ENCODE results near the gene SAMD5. TPM values are rescaled to one million over a fixed set of nuclear protein-coding genes. Genes with fewer than 3 reads are reported as not detected.

SAMD5 gene
- polyA plus RNA-seq, 2 of the 4 experiments (the other 2 are of a cell fraction) = 0.79 to 2.0 TPM

DNA sequence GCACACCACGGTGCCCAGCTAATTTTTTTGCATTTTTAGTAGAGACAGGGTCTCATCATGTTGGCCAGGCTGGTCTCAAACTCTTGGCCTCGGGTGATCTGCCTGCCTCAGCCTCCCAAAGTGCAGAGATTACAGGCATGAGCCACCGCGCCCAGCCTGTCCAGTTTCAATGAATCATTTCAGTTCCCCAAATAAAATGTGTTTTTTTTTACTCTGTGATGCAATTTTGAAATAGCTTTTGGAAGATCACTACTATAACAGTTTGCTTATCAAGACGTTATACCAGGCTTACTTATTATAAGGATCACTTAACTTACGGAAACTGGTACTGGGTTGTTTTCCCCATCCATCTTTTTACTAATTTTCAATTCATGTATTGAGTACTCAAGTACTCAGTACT is 80.0 kb downstream of the SAMD5 start:
- POLR2A ChIA-PET = no interaction called here
- H3K4me1 ChIP-seq = no peaks in the 10 kb centered on the region
- FAIRE-seq (no peak), DNase-seq (ENCODE audit: low read depth in 1 of 2, low spot score in 1 of 2) (no peak), ATAC-seq (no peak)
- no peaks in the 10 kb centered on the region for H3K9me3 ChIP-seq
- TF ChIP-seq, protein P1, sequence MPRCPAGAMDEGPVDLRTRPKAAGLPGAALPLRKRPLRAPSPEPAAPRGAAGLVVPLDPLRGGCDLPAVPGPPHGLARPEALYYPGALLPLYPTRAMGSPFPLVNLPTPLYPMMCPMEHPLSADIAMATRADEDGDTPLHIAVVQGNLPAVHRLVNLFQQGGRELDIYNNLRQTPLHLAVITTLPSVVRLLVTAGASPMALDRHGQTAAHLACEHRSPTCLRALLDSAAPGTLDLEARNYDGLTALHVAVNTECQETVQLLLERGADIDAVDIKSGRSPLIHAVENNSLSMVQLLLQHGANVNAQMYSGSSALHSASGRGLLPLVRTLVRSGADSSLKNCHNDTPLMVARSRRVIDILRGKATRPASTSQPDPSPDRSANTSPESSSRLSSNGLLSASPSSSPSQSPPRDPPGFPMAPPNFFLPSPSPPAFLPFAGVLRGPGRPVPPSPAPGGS (IDR thresholded peaks at IDR 0.05) = no peak
- TF ChIP-seq RCOR1 (IDR thresholded peaks at IDR 0.05; ENCODE audit: low read depth, low read length) = no peak
- no peak for TF ChIP-seq FOXS1 (CRISPR knock-in tag; IDR thresholded peaks at IDR 0.05)
- TF ChIP-seq ZC3H11A (IDR thresholded peaks at IDR 0.05) = no peak
- TF ChIP-seq, protein P2, sequence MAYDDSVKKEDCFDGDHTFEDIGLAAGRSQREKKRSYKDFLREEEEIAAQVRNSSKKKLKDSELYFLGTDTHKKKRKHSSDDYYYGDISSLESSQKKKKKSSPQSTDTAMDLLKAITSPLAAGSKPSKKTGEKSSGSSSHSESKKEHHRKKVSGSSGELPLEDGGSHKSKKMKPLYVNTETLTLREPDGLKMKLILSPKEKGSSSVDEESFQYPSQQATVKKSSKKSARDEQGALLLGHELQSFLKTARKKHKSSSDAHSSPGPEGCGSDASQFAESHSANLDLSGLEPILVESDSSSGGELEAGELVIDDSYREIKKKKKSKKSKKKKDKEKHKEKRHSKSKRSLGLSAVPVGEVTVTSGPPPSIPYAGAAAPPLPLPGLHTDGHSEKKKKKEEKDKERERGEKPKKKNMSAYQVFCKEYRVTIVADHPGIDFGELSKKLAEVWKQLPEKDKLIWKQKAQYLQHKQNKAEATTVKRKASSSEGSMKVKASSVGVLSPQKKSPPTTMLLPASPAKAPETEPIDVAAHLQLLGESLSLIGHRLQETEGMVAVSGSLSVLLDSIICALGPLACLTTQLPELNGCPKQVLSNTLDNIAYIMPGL (CRISPR knock-in tag; IDR thresholded peaks at IDR 0.05; ENCODE audit: borderline replicate concordance) = no peak
- TF ChIP-seq POLR2A (IDR thresholded peaks at IDR 0.05; ENCODE audit: low read length) = no peak
- TF ChIP-seq RNF2 (IDR thresholded peaks at IDR 0.05; ENCODE audit: borderline replicate concordance, low read depth) = no peak
- no peak for TF ChIP-seq MAZ (IDR thresholded peaks at IDR 0.05; ENCODE audit: borderline replicate concordance, low read depth, low read length)
- TF ChIP-seq ZNF302 (CRISPR knock-in tag; IDR thresholded peaks at IDR 0.05) = no peak
- no peak for TF ChIP-seq RAD21 (conservative IDR thresholded peaks at IDR 0.05 in 1 of 2, IDR thresholded peaks at IDR 0.05 in 1 of 2)
- TF ChIP-seq, protein P3, sequence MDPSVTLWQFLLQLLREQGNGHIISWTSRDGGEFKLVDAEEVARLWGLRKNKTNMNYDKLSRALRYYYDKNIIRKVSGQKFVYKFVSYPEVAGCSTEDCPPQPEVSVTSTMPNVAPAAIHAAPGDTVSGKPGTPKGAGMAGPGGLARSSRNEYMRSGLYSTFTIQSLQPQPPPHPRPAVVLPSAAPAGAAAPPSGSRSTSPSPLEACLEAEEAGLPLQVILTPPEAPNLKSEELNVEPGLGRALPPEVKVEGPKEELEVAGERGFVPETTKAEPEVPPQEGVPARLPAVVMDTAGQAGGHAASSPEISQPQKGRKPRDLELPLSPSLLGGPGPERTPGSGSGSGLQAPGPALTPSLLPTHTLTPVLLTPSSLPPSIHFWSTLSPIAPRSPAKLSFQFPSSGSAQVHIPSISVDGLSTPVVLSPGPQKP (IDR thresholded peaks at IDR 0.05; ENCODE audit: low read depth, low read length) = no peak
- H3K27ac ChIP-seq = no peak overlapping the region
- WGBS (ENCODE audit: missing lambda C conversion rate) = 69% methylated on average over 6 of the region's 6 CpGs
- H3K4me3 ChIP-seq = no peak overlapping the region
- H3K4me2 ChIP-seq = no peak overlapping the region
- CTCF ChIA-PET = no interaction called here

GRCh38 chr6:147589739-147590250 is 81.3 kb downstream of the SAMD5 start:
- 93% methylated on average over 1 of the region's 1 CpG for WGBS (ENCODE audit: missing lambda C conversion rate)
- CTCF ChIA-PET = no interaction called here
- no peaks in the 10 kb centered on the region for H3K9me3 ChIP-seq
- no peak for TF ChIP-seq HOXB13 (CRISPR knock-in tag; IDR thresholded peaks at IDR 0.05; ENCODE audit: low read depth)
- no peak for TF ChIP-seq RFX5 (IDR thresholded peaks at IDR 0.05)
- TF ChIP-seq, protein P4, sequence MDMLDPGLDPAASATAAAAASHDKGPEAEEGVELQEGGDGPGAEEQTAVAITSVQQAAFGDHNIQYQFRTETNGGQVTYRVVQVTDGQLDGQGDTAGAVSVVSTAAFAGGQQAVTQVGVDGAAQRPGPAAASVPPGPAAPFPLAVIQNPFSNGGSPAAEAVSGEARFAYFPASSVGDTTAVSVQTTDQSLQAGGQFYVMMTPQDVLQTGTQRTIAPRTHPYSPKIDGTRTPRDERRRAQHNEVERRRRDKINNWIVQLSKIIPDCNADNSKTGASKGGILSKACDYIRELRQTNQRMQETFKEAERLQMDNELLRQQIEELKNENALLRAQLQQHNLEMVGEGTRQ (IDR thresholded peaks at IDR 0.05) = no peak
- TF ChIP-seq BHLHE40 (IDR thresholded peaks at IDR 0.05; ENCODE audit: low read depth, low read length) = no peak
- no peak for TF ChIP-seq NPAS2 (CRISPR knock-in tag; IDR thresholded peaks at IDR 0.05; ENCODE audit: borderline replicate concordance)
- no peak for TF ChIP-seq CEBPB (IDR thresholded peaks at IDR 0.05)
- TF ChIP-seq HOXA7 (CRISPR knock-in tag; IDR thresholded peaks at IDR 0.05) = no peak
- no peak for TF ChIP-seq HEYL (CRISPR knock-in tag; IDR thresholded peaks at IDR 0.05)
- TF ChIP-seq, protein P5, sequence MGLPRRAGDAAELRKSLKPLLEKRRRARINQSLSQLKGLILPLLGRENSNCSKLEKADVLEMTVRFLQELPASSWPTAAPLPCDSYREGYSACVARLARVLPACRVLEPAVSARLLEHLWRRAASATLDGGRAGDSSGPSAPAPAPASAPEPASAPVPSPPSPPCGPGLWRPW (IDR thresholded peaks at IDR 0.05) = no peak
- H3K4me2 ChIP-seq = no peak overlapping the region
- FAIRE-seq = no peak
- no peak overlapping the region for H3K27ac ChIP-seq
- ATAC-seq = no peak
- no peaks in the 10 kb centered on the region for H3K4me1 ChIP-seq
- no peak overlapping the region for H3K4me3 ChIP-seq
- POLR2A ChIA-PET = no interaction called here
- no peak for DNase-seq (ENCODE audit: low read depth in 1 of 2, low spot score in 1 of 2)
